B cell (primary cell): ENCODE measurements around the gene CAPN14. TPM values are rescaled to one million over a fixed set of nuclear protein-coding genes. Genes with fewer than 3 reads are reported as not detected.

Experiments
- ATAC-seq: fragments of 200-7000 bp; cut with Tn5 transposase; one replicate; pipeline ENCODE4 v1.10.0; 2021; ENCODE audit warnings: low read depth, mild to moderate bottlenecking, moderate number of reproducible peaks, moderate library complexity
- CTCF ChIA-PET: fragments of 350-600 bp; sonication (Branson Sonifier 250); formaldehyde crosslinking; loops from one replicate; lab custom pipeline; 2021; ENCODE audit warnings: antibody characterized with exemption, inconsistent platforms; lab: Charles Lee
- POLR2A ChIA-PET: fragments of 350-600 bp; sonication (Branson Sonifier 250); formaldehyde crosslinking; loops from one replicate; lab custom pipeline; 2021; ENCODE audit warnings: antibody characterized with exemption; lab: Charles Lee
- DNase-seq: peaks from one replicate; pipeline ENCODE4 v3.0.0; 2013
- H2AFZ ChIP-seq: 2 replicates; pipeline ENCODE4 v1.6.1; 2012; ENCODE audit warnings: mild to moderate bottlenecking, low read depth, low read length; ENCODE audit not compliant: insufficient read depth, poor library complexity, severe bottlenecking
- H3K27ac ChIP-seq, 2 donors: 1 replicate in 1 of 2; 2 replicates in 1 of 2; pipeline ENCODE4 v1.5.1; 2012 to 2013; ENCODE audit warnings: low read length in 2 of 2, mild to moderate bottlenecking in 2 of 2, moderate library complexity in 1 of 2
- H3K27me3 ChIP-seq, 4 experiments: fragments of 200-600 bp in 1 of 4; sonication (generic) in 1 of 4; replicated peaks in 1 of 4; 1 replicate in 2 of 4; 2 replicates in 2 of 4; pipeline versions ENCODE4 v1.6.1 to v1.7.0; 2013 to 2016; ENCODE audit warnings: low read length in 3 of 4, mild to moderate bottlenecking in 2 of 4, mixed read lengths in 1 of 4, moderate library complexity in 1 of 4; ENCODE audit not compliant: insufficient read depth in 4 of 4, control insufficient read depth in 3 of 4; ENCODE audit errors: control extremely low read depth in 1 of 4
- H3K36me3 ChIP-seq, 2 experiments: replicated peaks in 1 of 2; 1 replicate in 1 of 2; 2 replicates in 1 of 2; pipeline versions ENCODE4 v1.6.1 to v1.7.1; 2013; ENCODE audit warnings: low read length in 1 of 2; ENCODE audit not compliant: insufficient read depth in 2 of 2, control insufficient read depth in 1 of 2; ENCODE audit errors: control extremely low read depth in 1 of 2, extremely low read depth in 1 of 2
- H3K4me1 ChIP-seq, 2 donors: fragments of 200-600 bp in 1 of 2; sonication (generic) in 1 of 2; 1 replicate in 1 of 2; 2 replicates in 1 of 2; pipeline versions ENCODE4 v1.5.1 to v1.6.1; 2013 to 2017; ENCODE audit warnings: low read length in 2 of 2; ENCODE audit not compliant: control insufficient read depth in 2 of 2, insufficient read depth in 2 of 2
- H3K4me2 ChIP-seq: replicated peaks from 2 replicates; pipeline ENCODE3; 2012; ENCODE audit warnings: mild to moderate bottlenecking, low read depth, low read length; ENCODE audit not compliant: poor library complexity, severe bottlenecking
- H3K4me3 ChIP-seq, 5 experiments: fragments of 200-600 bp in 1 of 5; sonication (generic) in 1 of 5; 1 replicate in 3 of 5; 2 replicates in 2 of 5; pipeline versions ENCODE4 v1.5.1 to v1.7.0; 2011 to 2016; ENCODE audit warnings: low read length in 4 of 5, mild to moderate bottlenecking in 4 of 5, low read depth in 2 of 5, control low read depth in 1 of 5, moderate library complexity in 1 of 5; ENCODE audit not compliant: insufficient read depth in 1 of 5; ENCODE audit errors: control extremely low read depth in 1 of 5, extremely low read depth in 1 of 5
- H3K79me2 ChIP-seq: fragments of 200-600 bp; sonication (generic); one replicate; pipeline ENCODE4 v1.6.0; 2016; ENCODE audit warnings: low read length; ENCODE audit not compliant: control insufficient read depth, insufficient read depth
- H3K9ac ChIP-seq: fragments of 200-600 bp; sonication (generic); 2 replicates; pipeline ENCODE4 v1.6.1; 2017; ENCODE audit warnings: mild to moderate bottlenecking, low read length, moderate library complexity
- H3K9me3 ChIP-seq, 3 donors: one replicate each; pipeline versions ENCODE4 v1.6.1 to v1.7.1; 2013; ENCODE audit warnings: low read length in 2 of 3; ENCODE audit not compliant: control insufficient read depth in 2 of 3, insufficient read depth in 1 of 3; ENCODE audit errors: control extremely low read depth in 1 of 3
- H4K20me1 ChIP-seq: 2 replicates; pipeline ENCODE4 v1.6.0; 2012; ENCODE audit warnings: mild to moderate bottlenecking, low read length; ENCODE audit not compliant: insufficient read depth, control insufficient read depth, poor library complexity, severe bottlenecking
- H3K27ac Mint-ChIP-seq: one replicate; pipeline ENCODE4 v1.8.0; 2021; ENCODE audit warnings: mixed read lengths
- H3K27me3 Mint-ChIP-seq: one replicate; pipeline ENCODE4 v1.8.0; 2021; ENCODE audit warnings: mixed read lengths
- H3K4me1 Mint-ChIP-seq: one replicate; pipeline ENCODE4 v1.8.0; 2021; ENCODE audit warnings: mixed read lengths
- H3K4me3 Mint-ChIP-seq: one replicate; pipeline ENCODE4 v1.8.0; 2021; ENCODE audit warnings: mixed read lengths
- H3K9me3 Mint-ChIP-seq: one replicate; pipeline ENCODE4 v1.8.0; 2022; ENCODE audit warnings: mixed read lengths; ENCODE audit not compliant: insufficient read depth
- CTCF ChIP-seq: fragments of 200-600 bp; IDR thresholded peaks from one replicate; pipeline ENCODE4 v1.8.0; 2022; ENCODE audit warnings: antibody characterized with exemption, mild to moderate bottlenecking
- EZH2 ChIP-seq: IDR thresholded peaks from 2 replicates; pipeline ENCODE4 v1.6.1; 2012; ENCODE audit warnings: borderline replicate concordance, low read depth, mild to moderate bottlenecking, moderate library complexity, low read length; ENCODE audit not compliant: insufficient read depth, poor library complexity, severe bottlenecking
- WGBS: methylation state at CpG from one replicate; pipeline ENCODE4 v1.1.5; 2013; ENCODE audit warnings: missing lambda C conversion rate; ENCODE audit not compliant: insufficient coverage; 5-methylcytosine and 5-hydroxymethylcytosine counted together
- intact Hi-C: fragments of 100-400 bp; cut with micrococcal nuclease; formaldehyde crosslinking; loops from one replicate; pipeline ENCODE4 v1.10.0; 2022
- polyA plus RNA-seq: library from polyadenylated mRNA; depleted of rRNA; stranded (reverse); fragments of >200 nt; gene quantifications from 2 replicates; pipeline ENCODE4 v1.2.3, GENCODE V29; 2012
- total RNA-seq, 2 donors: library from RNA; stranded (reverse); fragments of 120-200 nt in 1 of 2; gene quantifications; 1 replicate in 1 of 2; 2 replicates in 1 of 2; pipeline versions ENCODE4 v1.2.3 to v1.2.4, GENCODE V29; 2013 to 2022

The CAPN14 gene
- total and polyA plus RNA-seq, 2 donors (not counting 1 experiment from before 2014, with no cell fraction given), result 2.5 to 7.8 TPM

- ChIA-PET POLR2A (interaction anchor here (0.6 to 2.7 kb wide), 6 partner anchors 13 to 38 kb away, joined by 3 to 26 read pairs (median 5); partner anchors contain the start of gene EHD3), CTCF (interaction anchor here (1.0 to 5.9 kb wide), 10 partner anchors 21 to 1108 kb away, joined by 3 to 33 read pairs (median 14); partner anchors contain the start of genes CAPN14, EHD3, GALNT14 and YPEL5)
- H3K79me2 ChIP-seq, result no peaks in the 10 kb centered on the region
- TF ChIP-seq CTCF, result no peak
- TF ChIP-seq EZH2, result no peak
- H2AFZ ChIP-seq, result no peak overlapping the region
- Mint-ChIP-seq H3K27me3 (no peaks in the 10 kb centered on the region), H3K4me3 (peak overlapping the region; percentile 83), H3K4me1 (peaks cover 92% of the 10 kb centered on the region), H3K9me3 (no peaks in the 10 kb centered on the region), H3K27ac (peak overlapping the region; percentile 96)
- H3K27ac ChIP-seq, result peak overlapping the region; percentile 51 to 60
- peaks cover 81 to 91% of the 10 kb centered on the region in 2 donors for H3K4me1 ChIP-seq
- DNase-seq, result no peak
- H3K4me3 ChIP-seq, result no peak overlapping the region
- intact Hi-C loops, result loop anchor here (2.0 kb wide), 1 partner anchor 118 kb away; no protein-coding TSS in a partner anchor
- no peaks in the 10 kb centered on the region for H3K27me3 ChIP-seq
- no peak for ATAC-seq
- H3K36me3 ChIP-seq, result peaks cover 0 to 14% of the 10 kb centered on the region in 2 experiments
- peak overlapping the region; percentile 55 for H3K4me2 ChIP-seq
- H4K20me1 ChIP-seq, result no peaks in the 10 kb centered on the region
- WGBS, result 97% methylated on average over 18 of the region's 19 CpGs
- H3K9me3 ChIP-seq, result peaks cover 0 to 6% (median 0%) of the 10 kb centered on the region in 3 donors
- H3K9ac ChIP-seq, result peak overlapping the region; percentile 25
Measured at GRCh38 chr2:31254237-31255203, 37.2 kb upstream of the CAPN14 start.
